ENCODE data around the gene MYDGF. TPM values are rescaled to one million over a fixed set of nuclear protein-coding genes. Genes with fewer than 3 reads are reported as not detected.

MYDGF gene
- total RNA-seq, 4 donors from 2014 or later, result 32.4 to 45.6 (median 35.4) TPM

GRCh38 chr19:4678881-4679790, 9.0 kb upstream of the MYDGF start:
- no peak for TF ChIP-seq CTCF (IDR thresholded peaks at IDR 0.05; ENCODE audit: low read depth)

GRCh38 chr19:4676955-4677731, 7.0 kb upstream of the MYDGF start:
- no peak for TF ChIP-seq CTCF (IDR thresholded peaks at IDR 0.05; ENCODE audit: low read depth)

- TF ChIP-seq CTCF (IDR thresholded peaks at IDR 0.05; ENCODE audit: low read depth), result no peak
Measured at GRCh38 chr19:4675346-4675745, 5.2 kb upstream of the MYDGF start.

- no peak for TF ChIP-seq CTCF (IDR thresholded peaks at IDR 0.05; ENCODE audit: low read depth)
Measured at GRCh38 chr19:4673726-4674125, 3.6 kb upstream of the MYDGF start.

GRCh38 chr19:4673216-4673615, 3.1 kb upstream of the MYDGF start:
- TF ChIP-seq CTCF (IDR thresholded peaks at IDR 0.05; ENCODE audit: low read depth), result no peak

- TF ChIP-seq CTCF (IDR thresholded peaks at IDR 0.05; ENCODE audit: low read depth), result no peak
Measured at GRCh38 chr19:4671185-4671851, 1.2 kb upstream of the MYDGF start.

- TF ChIP-seq CTCF (IDR thresholded peaks at IDR 0.05; ENCODE audit: low read depth), result no peak
Measured at GRCh38 chr19:4664642-4665041, 5.5 kb downstream of the MYDGF start.

Measured in subcutaneous adipose tissue (tissue), 4 donors.